Gastrocnemius medialis (tissue), 4 donors: ENCODE results near the gene ACVR1C.

Source experiments
- POLR2A ChIP-seq, 2 donors: fragments of 450-650 bp; IDR thresholded peaks; one replicate each; pipeline ENCODE4 v1.6.1; 2017; ENCODE audit warnings: antibody characterized with exemption in 2 of 2, mild to moderate bottlenecking in 2 of 2, moderate library complexity in 2 of 2
- TF ChIP-seq, protein P1 (sequence below), 5 experiments: fragments of 450-650 bp in 3 of 5; fragments of 200-600 bp in 2 of 5; sonication (generic) in 2 of 5; IDR thresholded peaks in 4 of 5; conservative IDR thresholded peaks in 1 of 5; 1 replicate in 4 of 5; 2 replicates in 1 of 5; pipeline ENCODE4 v1.5.1; 2016 to 2019; ENCODE audit warnings: antibody characterized with exemption in 5 of 5, mild to moderate bottlenecking in 3 of 5, moderate library complexity in 3 of 5

DNA sequence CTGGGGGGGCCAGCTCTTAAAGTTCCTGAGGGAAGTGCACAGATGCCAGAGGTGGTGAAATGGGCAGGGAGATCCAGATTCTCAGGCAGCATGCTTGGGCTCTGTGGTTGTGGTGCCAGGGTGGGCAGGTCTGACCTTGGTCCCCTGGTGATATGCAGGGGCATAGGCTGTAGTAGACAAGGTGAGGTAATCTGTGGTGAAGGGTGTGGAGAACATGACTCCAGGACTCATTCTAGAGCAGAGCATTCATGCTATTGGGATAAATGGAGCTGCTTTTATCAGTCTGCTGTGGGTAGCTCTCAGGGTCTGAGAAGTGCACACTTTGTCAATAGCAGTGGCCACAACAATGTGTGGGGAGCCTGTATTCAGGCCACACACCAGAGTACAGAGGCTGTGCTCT lies 16.9 kb downstream of the ACVR1C start:
- TF ChIP-seq, protein P1, sequence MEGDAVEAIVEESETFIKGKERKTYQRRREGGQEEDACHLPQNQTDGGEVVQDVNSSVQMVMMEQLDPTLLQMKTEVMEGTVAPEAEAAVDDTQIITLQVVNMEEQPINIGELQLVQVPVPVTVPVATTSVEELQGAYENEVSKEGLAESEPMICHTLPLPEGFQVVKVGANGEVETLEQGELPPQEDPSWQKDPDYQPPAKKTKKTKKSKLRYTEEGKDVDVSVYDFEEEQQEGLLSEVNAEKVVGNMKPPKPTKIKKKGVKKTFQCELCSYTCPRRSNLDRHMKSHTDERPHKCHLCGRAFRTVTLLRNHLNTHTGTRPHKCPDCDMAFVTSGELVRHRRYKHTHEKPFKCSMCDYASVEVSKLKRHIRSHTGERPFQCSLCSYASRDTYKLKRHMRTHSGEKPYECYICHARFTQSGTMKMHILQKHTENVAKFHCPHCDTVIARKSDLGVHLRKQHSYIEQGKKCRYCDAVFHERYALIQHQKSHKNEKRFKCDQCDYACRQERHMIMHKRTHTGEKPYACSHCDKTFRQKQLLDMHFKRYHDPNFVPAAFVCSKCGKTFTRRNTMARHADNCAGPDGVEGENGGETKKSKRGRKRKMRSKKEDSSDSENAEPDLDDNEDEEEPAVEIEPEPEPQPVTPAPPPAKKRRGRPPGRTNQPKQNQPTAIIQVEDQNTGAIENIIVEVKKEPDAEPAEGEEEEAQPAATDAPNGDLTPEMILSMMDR (IDR thresholded peaks at IDR 0.05 in 4 of 5, conservative IDR thresholded peaks at IDR 0.05 in 1 of 5) = no peak
- no peak for TF ChIP-seq POLR2A (IDR thresholded peaks at IDR 0.05)
